ENCODE measurements around the gene YIPF3.
A peak's percentile ranks its signal among the peaks of the same experiment; 100 is the strongest.
"Not testable (repeated sequence)": the region's sequence is repeated elsewhere in the genome, so short reads cannot be mapped to it uniquely, and the experiment has no call there.

YIPF3 gene

DNA sequence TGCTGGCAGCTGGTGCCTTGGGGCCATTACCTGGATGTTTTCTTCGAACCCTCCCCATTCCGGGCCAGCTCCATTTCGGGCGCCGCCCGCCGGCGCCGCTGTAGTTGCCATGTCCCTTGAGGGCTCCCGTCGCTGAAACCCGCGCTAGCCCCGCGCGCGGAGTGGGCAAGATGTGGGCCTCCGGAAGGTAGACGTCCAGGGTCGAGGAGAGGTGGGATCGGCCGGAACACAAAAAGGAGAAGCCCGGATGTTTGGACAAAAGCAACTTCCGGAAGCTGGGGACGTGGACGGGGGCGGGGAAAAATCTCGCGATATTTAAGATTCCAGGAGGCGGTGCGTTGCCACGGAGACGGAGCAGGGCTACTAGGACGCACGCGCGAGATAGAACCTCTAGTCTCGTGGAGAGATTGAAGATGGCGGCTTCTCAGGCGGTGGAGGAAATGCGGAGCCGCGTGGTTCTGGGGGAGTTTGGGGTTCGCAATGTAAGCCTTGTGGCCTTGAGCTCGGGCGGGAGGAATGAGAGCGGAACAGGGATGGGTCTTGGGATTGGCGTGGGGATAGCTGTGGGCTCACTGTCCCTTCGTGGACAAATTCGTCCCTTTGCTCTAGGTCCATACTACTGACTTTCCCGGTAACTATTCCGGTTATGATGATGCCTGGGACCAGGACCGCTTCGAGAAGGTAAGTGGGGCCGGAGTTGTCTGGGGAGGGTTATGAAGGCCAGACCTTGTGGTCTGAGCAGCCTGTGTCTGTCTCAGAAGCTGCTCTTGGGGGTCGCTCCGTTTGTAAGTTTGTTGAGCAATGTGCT lies at the start of gene YIPF3, which contains the start of gene POLR1C:
Gene YIPF3 (minus strand): TSS at position 230 of the 808 bp plus-strand sequence. CDS start 119 bp downstream, at position 111.
Gene POLR1C (plus strand): TSS at position 393 of the 808 bp plus-strand sequence. CDS start 21 bp downstream, at position 414.
- ATAC-seq (peak; percentile 92), DNase-seq (peak; percentile 96)

DNA sequence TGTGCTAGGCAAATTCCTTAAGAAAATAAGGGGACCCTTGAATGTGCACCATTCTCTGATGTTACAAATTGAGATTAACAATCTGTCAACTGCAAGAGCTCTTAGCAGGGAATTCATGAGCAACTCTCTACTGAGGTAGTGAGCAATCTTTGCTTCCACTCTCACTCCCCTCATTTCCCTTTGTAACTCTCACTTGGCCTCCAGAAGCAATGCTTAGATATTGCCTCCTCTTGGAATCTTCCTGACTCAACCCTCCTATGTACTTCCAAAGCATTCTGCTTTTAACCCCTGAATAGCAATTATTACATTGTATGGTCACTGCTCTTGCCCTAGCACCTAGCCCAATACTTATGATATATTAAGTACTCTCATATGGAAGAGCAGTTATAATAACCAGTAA lies 42.6 kb upstream of the YIPF3 start:
- ATAC-seq (no peak), DNase-seq (no peak)

GRCh38 chr6:43557620-43558019 lies 40.9 kb upstream of the YIPF3 start:
- not testable (repeated sequence) for ATAC-seq, DNase-seq

DNA sequence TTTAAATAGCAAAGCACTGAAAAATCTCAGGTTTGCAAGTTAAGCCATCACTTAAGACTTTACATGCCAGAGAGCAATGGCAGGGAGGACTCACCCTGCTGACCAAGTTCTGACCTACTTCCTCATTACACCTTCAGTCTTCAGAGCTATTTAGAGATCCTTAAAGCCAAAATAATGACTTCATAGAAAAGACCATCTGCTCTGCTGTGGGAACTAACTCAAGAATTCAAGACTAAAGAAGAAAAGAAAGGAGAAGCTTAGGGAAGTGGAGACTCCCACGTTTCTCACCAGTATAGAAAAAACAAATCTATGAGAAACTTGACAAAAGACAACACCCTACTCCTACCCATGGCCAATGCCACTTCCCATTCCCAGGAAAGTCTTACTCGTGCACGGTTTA lies 30.5 kb upstream of the YIPF3 start:
- ATAC-seq (no peak), DNase-seq (no peak)

DNA sequence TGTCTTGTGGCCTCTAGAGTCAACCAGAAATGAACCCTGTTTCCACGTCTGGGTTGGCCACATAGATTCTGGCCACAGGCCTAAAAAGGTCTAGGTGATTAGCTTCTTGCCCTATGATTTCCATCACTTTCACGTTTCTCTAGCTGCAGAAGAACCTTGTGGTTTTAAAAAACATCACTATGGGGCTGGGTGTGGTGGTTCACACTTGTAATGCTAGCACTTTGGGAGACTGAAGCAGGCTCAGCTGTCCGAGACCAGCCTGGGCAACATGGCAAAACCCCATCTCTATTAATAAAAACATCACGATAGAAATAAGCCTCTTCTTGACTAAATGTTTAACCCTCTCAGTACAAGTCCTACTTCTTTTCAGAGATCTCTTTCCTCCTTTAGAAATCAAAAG lies 27.7 kb upstream of the YIPF3 start:
- DNase-seq, result no peak
- ATAC-seq, result no peak

- DNase-seq, result no peak
- ATAC-seq, result no peak
Measured at GRCh38 chr6:43541774-43542471, 25.2 kb upstream of the YIPF3 start.

- no peak for ATAC-seq
- DNase-seq, result no peak
Measured at GRCh38 chr6:43540507-43540906, 23.8 kb upstream of the YIPF3 start.

- ATAC-seq, DNase-seq: not testable (repeated sequence)
Measured at GRCh38 chr6:43539409-43539808, 22.7 kb upstream of the YIPF3 start.

DNA sequence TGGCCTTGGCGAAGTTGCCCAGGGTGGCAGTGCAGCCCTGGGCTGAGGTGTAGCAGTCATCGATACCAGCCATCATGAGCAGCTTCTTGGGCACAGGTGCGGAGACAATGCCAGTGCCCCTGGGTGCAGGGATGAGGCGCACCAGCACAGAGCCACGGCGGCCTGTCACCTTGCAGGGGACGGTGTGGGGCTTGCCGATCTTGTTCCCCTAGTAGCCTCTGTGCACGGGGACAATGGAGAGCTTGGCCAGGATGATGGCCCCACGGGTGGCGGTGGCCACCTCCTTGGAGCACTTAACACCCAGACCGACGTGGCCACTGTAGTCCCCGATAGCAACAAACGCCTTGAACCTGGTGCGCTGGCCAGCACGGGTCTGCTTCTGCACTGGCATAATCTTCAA lies 22.3 kb upstream of the YIPF3 start:
- DNase-seq, ATAC-seq: not testable (repeated sequence)

GRCh38 chr6:43532201-43532600 lies 15.5 kb upstream of the YIPF3 start:
- DNase-seq (no peak), ATAC-seq (no peak)

GRCh38 chr6:43524483-43524961 lies 7.8 kb upstream of the YIPF3 start:
- ATAC-seq, result no peak
- no peak for DNase-seq

- DNase-seq, result no peak
- ATAC-seq, result peak; percentile 5
Measured at GRCh38 chr6:43523284-43523683, 6.6 kb upstream of the YIPF3 start.

DNA sequence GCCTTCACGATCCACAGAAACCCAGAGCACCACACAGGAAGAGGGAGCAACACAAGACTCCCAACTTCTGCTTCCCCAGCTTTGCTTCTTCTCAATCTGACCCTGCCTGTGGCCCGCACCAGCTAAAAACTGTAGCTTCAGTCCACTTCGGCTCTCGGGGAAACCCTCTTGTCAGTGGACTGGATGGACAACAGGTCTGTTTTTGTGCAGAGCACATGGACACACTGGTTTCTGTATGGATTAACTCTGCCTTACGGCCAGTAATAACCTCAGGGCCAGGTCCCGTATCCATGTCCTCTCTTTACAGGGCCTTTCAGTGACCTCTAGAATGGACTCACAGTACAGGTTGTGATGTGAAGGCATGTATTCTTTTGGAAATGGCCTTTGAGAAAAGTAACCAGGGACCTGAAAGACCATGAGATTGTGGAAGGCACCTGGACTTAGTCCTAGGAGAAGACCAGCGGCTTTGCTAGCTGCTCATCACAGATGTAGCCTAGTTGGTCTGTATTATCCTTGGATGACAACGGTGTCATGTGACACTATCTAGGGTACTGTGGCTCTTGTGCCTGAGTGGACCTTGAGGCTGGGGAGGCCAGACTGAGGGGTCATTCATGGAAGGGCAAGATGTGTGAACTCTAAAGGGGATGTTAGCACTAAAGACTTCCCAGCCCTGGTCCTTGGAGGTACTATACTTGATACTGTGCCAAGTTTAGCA lies 6.0 kb upstream of the YIPF3 start:
- DNase-seq (no peak), ATAC-seq (peak; percentile 1)

- DNase-seq (no peak), ATAC-seq (no peak)
Measured at GRCh38 chr6:43521836-43522235, 5.1 kb upstream of the YIPF3 start.

DNA sequence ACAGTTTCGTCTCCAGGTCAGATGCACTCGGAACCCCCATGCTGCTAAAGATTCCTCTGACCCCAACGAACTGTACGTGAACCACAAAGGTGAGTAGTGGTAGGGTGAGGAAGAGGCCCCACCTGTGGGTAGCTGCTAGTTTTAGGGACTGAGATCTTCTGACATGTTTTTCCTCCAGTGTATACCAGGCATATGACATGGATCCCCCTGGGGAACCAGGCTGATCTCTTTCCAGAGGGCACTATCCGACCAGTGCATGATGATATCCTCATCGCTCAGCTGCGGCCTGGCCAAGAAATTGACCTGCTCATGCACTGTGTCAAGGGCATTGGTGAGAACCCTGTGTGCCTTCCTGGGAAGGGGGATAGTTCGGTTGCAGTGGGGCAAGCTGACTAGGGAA lies 3.4 kb upstream of the YIPF3 start:
- ATAC-seq, result no peak

DNA sequence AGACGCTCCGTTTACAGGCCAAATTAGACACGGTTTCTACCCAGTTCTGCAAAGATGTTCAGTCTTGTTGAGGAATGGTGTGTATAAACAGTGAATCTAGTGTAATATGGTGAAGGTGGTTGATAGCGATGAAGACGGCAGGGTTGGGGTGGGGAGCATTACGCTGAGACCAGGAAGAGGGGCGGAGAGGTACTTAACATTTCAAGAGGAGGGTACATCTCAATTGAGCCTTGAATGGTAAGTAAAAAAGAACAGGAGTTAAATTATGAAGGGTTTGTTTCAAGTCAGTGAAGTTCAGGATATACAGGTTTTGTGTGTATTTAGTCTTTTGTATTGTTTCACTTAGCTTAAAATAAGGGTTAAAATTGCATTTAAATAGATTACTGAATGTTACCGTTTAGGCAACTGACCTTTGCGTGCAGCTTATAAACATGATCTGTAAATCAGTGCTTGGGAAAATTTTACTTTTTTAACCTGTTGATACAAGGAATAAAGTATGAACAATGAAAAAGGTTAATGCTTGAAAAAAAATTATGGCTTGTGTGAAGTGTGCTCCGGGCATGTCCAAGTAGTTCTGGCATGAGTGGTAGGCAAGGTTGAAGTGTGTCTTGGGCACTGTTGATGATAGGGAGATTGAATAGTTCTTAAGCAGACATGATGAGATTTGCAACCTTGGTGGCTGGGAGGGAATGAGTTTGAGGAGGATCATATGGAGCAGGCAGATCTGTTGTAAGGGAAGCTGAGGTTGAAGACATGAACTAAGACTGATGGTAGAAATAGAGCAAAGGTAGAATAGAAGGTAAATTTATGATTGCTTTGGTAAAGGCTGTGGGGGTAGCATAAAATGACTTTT lies 1.0 kb upstream of the YIPF3 start:
- ATAC-seq (no peak), DNase-seq (no peak)

More for the DNA sequence above, 3.4 kb upstream of the YIPF3 start:
- no peak for DNase-seq

DNA sequence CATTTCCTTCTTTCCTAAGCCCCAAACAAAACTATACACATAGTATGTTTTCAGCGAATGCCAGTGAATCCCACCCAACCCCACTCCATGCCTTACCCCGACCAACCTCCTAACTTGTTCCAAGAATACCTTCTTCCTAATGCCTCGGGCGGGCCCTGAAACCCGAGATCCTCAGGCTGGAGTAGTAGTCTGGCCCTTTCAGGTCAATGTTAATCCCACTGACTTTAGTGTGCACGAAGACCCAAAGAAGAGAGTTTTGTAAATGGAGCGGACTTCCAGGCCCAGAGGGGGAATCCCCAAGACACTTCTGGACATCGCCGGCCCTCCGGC lies 394 bp downstream of the YIPF3 start:
- no peak for ATAC-seq
- no peak for DNase-seq

GRCh38 chr6:43515808-43516207 lies 918 bp downstream of the YIPF3 start:
- ATAC-seq, result no peak
- DNase-seq, result no peak

- DNase-seq, result no peak
- ATAC-seq, result no peak
Measured at GRCh38 chr6:43511824-43512415, 4.8 kb downstream of the YIPF3 start.

- no peak for ATAC-seq
Measured at GRCh38 chr6:43510827-43511163, 5.9 kb downstream of the YIPF3 start.

More at GRCh38 chr6:43510827-43511163, 5.9 kb downstream of the YIPF3 start:
- DNase-seq, result no peak

All from stimulated activated naive CD8-positive, alpha-beta T cell treated with anti-CD3 and anti-CD28 coated beads, Interleukin-15, Interleukin-2, amounts not matched to agents 100 U/mL and 50 U/mL, for 24 hours (primary cell).